ENCODE data around the gene HCRTR1. TPM values are rescaled to one million over a fixed set of nuclear protein-coding genes. Genes with fewer than 3 reads are reported as not detected.
"Not testable (repeated sequence)": the region's sequence is repeated elsewhere in the genome, so short reads cannot be mapped to it uniquely, and the experiment has no call there.

The HCRTR1 gene
- total RNA-seq, 2 donors from 2014 or later = not detected

DNA sequence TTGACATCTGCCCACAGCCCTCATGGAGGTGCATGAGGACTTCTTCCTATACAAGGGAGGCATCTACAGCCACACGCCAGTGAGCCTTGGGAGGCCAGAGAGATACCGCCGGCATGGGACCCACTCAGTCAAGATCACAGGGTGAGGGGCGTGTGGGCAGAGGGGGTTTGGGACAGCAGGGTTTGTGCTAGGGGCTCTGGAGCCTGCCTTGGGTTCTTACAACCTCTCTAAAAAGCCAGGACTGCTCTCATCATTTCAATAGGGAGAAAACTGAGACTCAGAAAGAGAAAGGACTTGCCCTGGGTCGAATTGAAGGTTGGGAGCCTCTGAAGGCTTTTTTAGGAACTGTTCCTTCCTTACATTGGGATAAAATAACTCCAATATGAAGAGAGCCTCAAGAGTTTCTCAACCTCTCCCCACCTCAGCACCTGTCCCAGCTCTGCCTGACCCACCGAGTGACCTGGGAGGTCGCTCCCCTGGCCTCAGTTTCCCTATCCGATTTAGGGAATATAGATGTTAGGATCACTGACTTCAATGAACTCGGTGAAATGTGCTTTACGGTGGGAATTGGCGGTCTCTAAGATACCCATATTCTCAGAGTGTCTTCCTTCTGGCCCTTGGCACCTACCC, 31.6 kb upstream of the HCRTR1 start:
- DNase-seq (ENCODE audit: low spot score) (no peak), ATAC-seq (ENCODE audit: insufficient number of reproducible peaks, low FRiP score, low read depth) (no peak)
- H3K36me3 ChIP-seq = peaks cover 36% of the 10 kb centered on the region
- no peaks in the 10 kb centered on the region for H3K27me3 ChIP-seq (replicated peaks; ENCODE audit: insufficient read depth)
- peaks cover 68 to 85% of the 10 kb centered on the region in 2 donors for H3K4me1 ChIP-seq (ENCODE audit: control insufficient read depth in 1 of 2, low read depth in 2 of 2)
- H3K9me3 ChIP-seq = no peaks in the 10 kb centered on the region
- TF ChIP-seq, protein P1, sequence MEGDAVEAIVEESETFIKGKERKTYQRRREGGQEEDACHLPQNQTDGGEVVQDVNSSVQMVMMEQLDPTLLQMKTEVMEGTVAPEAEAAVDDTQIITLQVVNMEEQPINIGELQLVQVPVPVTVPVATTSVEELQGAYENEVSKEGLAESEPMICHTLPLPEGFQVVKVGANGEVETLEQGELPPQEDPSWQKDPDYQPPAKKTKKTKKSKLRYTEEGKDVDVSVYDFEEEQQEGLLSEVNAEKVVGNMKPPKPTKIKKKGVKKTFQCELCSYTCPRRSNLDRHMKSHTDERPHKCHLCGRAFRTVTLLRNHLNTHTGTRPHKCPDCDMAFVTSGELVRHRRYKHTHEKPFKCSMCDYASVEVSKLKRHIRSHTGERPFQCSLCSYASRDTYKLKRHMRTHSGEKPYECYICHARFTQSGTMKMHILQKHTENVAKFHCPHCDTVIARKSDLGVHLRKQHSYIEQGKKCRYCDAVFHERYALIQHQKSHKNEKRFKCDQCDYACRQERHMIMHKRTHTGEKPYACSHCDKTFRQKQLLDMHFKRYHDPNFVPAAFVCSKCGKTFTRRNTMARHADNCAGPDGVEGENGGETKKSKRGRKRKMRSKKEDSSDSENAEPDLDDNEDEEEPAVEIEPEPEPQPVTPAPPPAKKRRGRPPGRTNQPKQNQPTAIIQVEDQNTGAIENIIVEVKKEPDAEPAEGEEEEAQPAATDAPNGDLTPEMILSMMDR (IDR thresholded peaks at IDR 0.05) = no peak
- H3K4me3 ChIP-seq = no peak overlapping the region
- peak overlapping the region; percentile 97 to 99 for H3K27ac ChIP-seq

DNA sequence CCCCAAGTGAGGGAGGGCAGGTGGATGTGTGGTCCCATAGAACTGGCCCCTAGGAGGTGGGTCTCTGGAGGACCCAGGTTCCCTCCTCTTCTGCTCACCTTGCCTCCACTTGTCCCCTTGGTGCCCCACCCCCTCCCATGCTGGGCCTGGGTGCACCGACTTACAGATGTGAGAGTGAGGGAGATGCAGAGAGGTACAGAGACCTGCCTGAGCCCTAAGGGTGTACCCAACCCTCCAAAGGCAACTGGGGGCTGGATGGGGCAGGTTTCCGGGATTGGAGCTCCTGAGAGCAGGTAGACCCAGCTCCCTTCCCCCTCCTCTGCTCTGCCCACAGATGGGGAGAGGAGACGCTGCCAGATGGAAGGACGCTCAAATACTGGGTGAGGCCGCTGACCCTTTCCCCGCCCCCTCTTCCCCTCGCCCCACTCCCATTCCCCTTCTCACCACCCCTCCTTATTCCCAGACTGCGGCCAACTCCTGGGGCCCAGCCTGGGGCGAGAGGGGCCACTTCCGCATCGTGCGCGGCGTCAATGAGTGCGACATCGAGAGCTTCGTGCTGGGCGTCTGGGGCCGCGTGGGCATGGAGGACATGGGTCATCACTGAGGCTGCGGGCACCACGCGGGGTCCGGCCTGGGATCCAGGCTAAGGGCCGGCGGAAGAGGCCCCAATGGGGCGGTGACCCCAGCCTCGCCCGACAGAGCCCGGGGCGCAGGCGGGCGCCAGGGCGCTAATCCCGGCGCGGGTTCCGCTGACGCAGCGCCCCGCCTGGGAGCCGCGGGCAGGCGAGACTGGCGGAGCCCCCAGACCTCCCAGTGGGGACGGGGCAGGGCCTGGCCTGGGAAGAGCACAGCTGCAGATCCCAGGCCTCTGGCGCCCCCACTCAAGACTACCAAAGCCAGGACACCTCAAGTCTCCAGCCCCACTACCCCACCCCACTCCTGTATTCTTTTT, 30.8 kb upstream of the HCRTR1 start:
- Histone ChIP-seq H3K27ac (peak overlapping the region; percentile 97 to 99), H3K36me3 (peaks cover 36% of the 10 kb centered on the region), H3K27me3 (replicated peaks; ENCODE audit: insufficient read depth) (no peaks in the 10 kb centered on the region), H3K4me1 (ENCODE audit: control insufficient read depth in 1 of 2, low read depth in 2 of 2) (peaks cover 64 to 83% of the 10 kb centered on the region in 2 donors), H3K4me3 (peak overlapping the region; percentile 25), H3K9me3 (no peaks in the 10 kb centered on the region)
- ATAC-seq (ENCODE audit: insufficient number of reproducible peaks, low FRiP score, low read depth) (no peak), DNase-seq (ENCODE audit: low spot score) (no peak)
- TF ChIP-seq, protein P1 (IDR thresholded peaks at IDR 0.05) = no peak

DNA sequence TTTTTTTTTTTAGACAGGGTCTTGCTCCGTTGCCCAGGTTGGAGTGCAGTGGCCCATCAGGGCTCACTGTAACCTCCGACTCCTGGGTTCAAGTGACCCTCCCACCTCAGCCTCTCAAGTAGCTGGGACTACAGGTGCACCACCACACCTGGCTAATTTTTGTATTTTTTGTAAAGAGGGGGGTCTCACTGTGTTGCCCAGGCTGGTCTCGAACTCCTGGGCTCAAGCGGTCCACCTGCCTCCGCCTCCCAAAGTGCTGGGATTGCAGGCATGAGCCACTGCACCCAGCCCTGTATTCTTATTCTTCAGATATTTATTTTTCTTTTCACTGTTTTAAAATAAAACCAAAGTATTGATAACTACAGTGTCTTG, 30.2 kb upstream of the HCRTR1 start:
- peak overlapping the region; percentile 97 to 99 for H3K27ac ChIP-seq
- H3K4me1 ChIP-seq (ENCODE audit: control insufficient read depth in 1 of 2, low read depth in 2 of 2) = peaks cover 61 to 83% of the 10 kb centered on the region in 2 donors
- peaks cover 36% of the 10 kb centered on the region for H3K36me3 ChIP-seq

DNA sequence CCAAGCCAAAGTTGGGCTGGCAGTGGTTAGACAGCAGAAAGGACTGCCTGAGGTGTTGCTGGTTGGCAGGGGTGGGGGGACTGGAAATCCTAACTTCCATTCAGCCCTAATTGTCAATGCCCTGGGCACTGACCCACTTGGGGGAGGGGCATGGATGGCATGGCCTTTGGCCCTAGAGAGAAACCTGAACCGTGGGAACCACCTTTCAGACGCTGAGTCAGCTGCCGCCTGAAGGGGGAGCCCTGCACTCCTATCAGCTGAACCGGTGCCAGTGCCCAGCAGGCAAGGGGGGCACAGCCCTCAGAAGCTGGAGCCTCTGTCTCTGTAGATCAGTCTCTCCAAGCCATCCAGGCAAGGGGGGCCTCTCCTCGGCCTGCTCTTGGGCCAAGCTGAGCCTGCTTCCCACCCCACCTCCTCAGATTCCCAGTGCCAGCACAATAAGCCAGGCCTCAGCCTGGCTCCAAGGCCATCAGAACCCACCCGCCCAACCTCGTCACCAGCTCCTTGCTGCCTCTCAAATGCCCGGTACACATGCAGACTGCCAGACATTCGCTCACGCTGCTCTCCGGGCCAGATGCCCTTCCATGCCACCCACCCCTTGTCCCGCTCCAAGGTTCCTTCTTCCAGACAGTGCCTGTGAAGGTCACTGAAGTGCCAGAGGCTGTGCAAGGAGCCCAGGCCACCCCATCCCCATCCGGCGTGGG, 29.6 kb upstream of the HCRTR1 start:
- H3K4me1 ChIP-seq (ENCODE audit: control insufficient read depth in 1 of 2, low read depth in 2 of 2) = peaks cover 55 to 81% of the 10 kb centered on the region in 2 donors

More for the DNA sequence above, 30.2 kb upstream of the HCRTR1 start:
- ATAC-seq (ENCODE audit: insufficient number of reproducible peaks, low FRiP score, low read depth); H3K27me3 ChIP-seq (replicated peaks; ENCODE audit: insufficient read depth); H3K9me3 ChIP-seq; DNase-seq (ENCODE audit: low spot score): not testable (repeated sequence)
- H3K4me3 ChIP-seq = peak overlapping the region; percentile 12

More for the DNA sequence above, 29.6 kb upstream of the HCRTR1 start:
- no peaks in the 10 kb centered on the region for H3K9me3 ChIP-seq
- ATAC-seq (ENCODE audit: insufficient number of reproducible peaks, low FRiP score, low read depth) (peak; percentile 33), DNase-seq (ENCODE audit: low spot score) (peak; percentile 68)
- H3K27ac ChIP-seq = peak overlapping the region; percentile 97 to 99
- no peaks in the 10 kb centered on the region for H3K27me3 ChIP-seq (replicated peaks; ENCODE audit: insufficient read depth)
- H3K4me3 ChIP-seq = peak overlapping the region; percentile 63
- TF ChIP-seq, protein P1 (IDR thresholded peaks at IDR 0.05) = peak; percentile 56
- H3K36me3 ChIP-seq = peaks cover 36% of the 10 kb centered on the region
